C4-2B (cell line): ENCODE data around the gene ABCC2.

Source experiments
- CTCF ChIP-seq: fragments of 450-650 bp; conservative IDR thresholded peaks from 2 replicates; pipeline ENCODE4 v1.5.1; 2017; ENCODE audit warnings: mild to moderate bottlenecking
- ZFX ChIP-seq: fragments of 450-650 bp; IDR thresholded peaks from 2 replicates; pipeline ENCODE4 v1.6.1; 2017

DNA sequence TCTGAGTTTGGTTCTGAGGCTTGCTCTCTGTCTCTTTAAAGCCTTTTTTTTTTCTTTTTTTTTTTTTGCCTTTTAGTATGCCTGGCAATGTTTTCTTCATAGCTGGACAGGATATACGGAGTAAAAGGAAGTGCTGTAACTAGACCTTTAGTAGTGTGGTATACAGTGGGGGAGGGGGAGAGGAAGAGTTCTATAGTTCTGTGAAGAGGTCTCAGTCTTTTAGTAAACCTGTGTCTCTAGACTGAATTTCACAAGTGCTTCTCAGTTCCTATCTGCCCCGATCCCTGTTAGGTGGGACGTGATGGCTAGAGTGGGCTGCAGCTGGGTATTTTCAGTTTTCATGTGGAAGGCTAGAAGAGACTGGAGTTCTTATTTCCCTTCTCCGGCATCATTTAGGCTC lies 3.1 kb upstream of the ABCC2 start:
- TF ChIP-seq CTCF (no peak), ZFX (no peak)
